K562 (cell line): ENCODE results near the gene FOS. TPM values are rescaled to one million over a fixed set of nuclear protein-coding genes. Genes with fewer than 3 reads are reported as not detected.
A peak's percentile ranks its signal among the peaks of the same experiment; 100 is the strongest.

Experiments
- CBFA2T3 ChIP-seq: fragments of 450-650 bp; IDR thresholded peaks from 2 replicates; pipeline ENCODE4 v1.6.1; 2017
- CREB3 ChIP-seq: fragments of 450-650 bp; conservative IDR thresholded peaks from 2 replicates; pipeline ENCODE4 v1.6.1; 2016; ENCODE audit warnings: missing genetic modification characterization, low read depth, mild to moderate bottlenecking, missing compliant biosample characterization, moderate library complexity
- ESRRA ChIP-seq: fragments of 450-650 bp; IDR thresholded peaks from 2 replicates; pipeline ENCODE4 v1.6.1; 2014; ENCODE audit warnings: low read depth, mild to moderate bottlenecking, moderate library complexity, borderline replicate concordance
- ETV6 ChIP-seq, 3 experiments: fragments of 150-350 bp in 1 of 3; sonication (generic) in 1 of 3; formaldehyde crosslinking in 1 of 3; IDR thresholded peaks; 2 replicates each; pipeline versions ENCODE4 v1.6.1 to v1.8.0; 2014 to 2022; ENCODE audit warnings: borderline replicate concordance in 2 of 3, low read depth in 2 of 3, antibody characterized with exemption in 1 of 3, low read length in 1 of 3, mild to moderate bottlenecking in 1 of 3, missing genetic modification reagents in 1 of 3
- FOXM1 ChIP-seq, 2 experiments: fragments of 450-650 bp in 1 of 2; sonication (generic) in 1 of 2; formaldehyde crosslinking in 1 of 2; IDR thresholded peaks; 2 replicates each; pipeline versions ENCODE4 v1.6.1 to v1.9.0; 2017 to 2022; ENCODE audit warnings: low read depth in 2 of 2, mild to moderate bottlenecking in 2 of 2, missing genetic modification reagents in 1 of 2, moderate library complexity in 1 of 2
- FOXP4 ChIP-seq: sonication (generic); formaldehyde crosslinking; IDR thresholded peaks from 2 replicates; pipeline ENCODE4 v1.8.0; 2022; ENCODE audit warnings: mild to moderate bottlenecking, missing genetic modification reagents, borderline replicate concordance
- NR2F6 ChIP-seq: fragments of 450-650 bp; formaldehyde crosslinking; IDR thresholded peaks from 2 replicates; pipeline ENCODE4 v1.4.0; 2020; ENCODE audit warnings: mild to moderate bottlenecking
- RBM25 ChIP-seq: fragments of 200-400 bp; formaldehyde crosslinking; IDR thresholded peaks from 2 replicates; pipeline ENCODE4 v1.6.1; 2018; ENCODE audit warnings: low read length, low read depth, moderate library complexity; ENCODE audit not compliant: severe bottlenecking
- SAFB2 ChIP-seq: fragments of 200-400 bp; formaldehyde crosslinking; IDR thresholded peaks from 2 replicates; pipeline ENCODE4 v1.6.1; 2018; ENCODE audit warnings: borderline replicate concordance, low read length, low read depth, moderate library complexity; ENCODE audit not compliant: severe bottlenecking
- SETDB1 ChIP-seq: IDR thresholded peaks from one replicate; pipeline ENCODE4 v1.6.1; 2012; ENCODE audit warnings: low read length, control low read depth, inconsistent platforms
- SNRNP70 ChIP-seq: fragments of 200-400 bp; formaldehyde crosslinking; optimal IDR thresholded peaks from 2 replicates; pipeline ENCODE3; 2017; ENCODE audit warnings: low read depth, low read length
- SRSF3 ChIP-seq: fragments of 200-400 bp; formaldehyde crosslinking; IDR thresholded peaks from 2 replicates; pipeline ENCODE4 v1.6.1; 2016; ENCODE audit warnings: mild to moderate bottlenecking, low read length, moderate library complexity; ENCODE audit not compliant: insufficient read depth
- TAL1 ChIP-seq: fragments of 450-650 bp; IDR thresholded peaks from 2 replicates; pipeline ENCODE4 v1.6.1; 2016; ENCODE audit warnings: mild to moderate bottlenecking
- ZNF41 ChIP-seq: fragments of 250-450 bp; sonication (Bioruptor Pico); conservative IDR thresholded peaks from 2 replicates; pipeline ENCODE4 v1.4.0; 2020; ENCODE audit warnings: mild to moderate bottlenecking
- ZNF431 ChIP-seq: sonication (generic); formaldehyde crosslinking; IDR thresholded peaks from 2 replicates; pipeline ENCODE4 v1.8.0; 2022; ENCODE audit warnings: mild to moderate bottlenecking, missing genetic modification reagents
- ZNF583 ChIP-seq: fragments of 250-450 bp; sonication (Bioruptor Pico); IDR thresholded peaks from 2 replicates; pipeline ENCODE4 v1.4.0; 2020
- ZNF75A ChIP-seq: fragments of 450-650 bp; formaldehyde crosslinking; IDR thresholded peaks from 2 replicates; pipeline ENCODE4 v1.4.0; 2020; ENCODE audit warnings: mild to moderate bottlenecking
- polyA plus RNA-seq, 8 experiments: library from polyadenylated mRNA; depleted of rRNA in 4 of 8; stranded (reverse) in 5 of 8; unstranded in 3 of 8; fragments of >200 nt; fragmentation: Nextera tagmentation in 2 of 8; fragmentation: Illumina TruSeq in 1 of 8; extraction: Ambion mirVana in 2 of 8; extraction: Trizol in 1 of 8; gene quantifications; 2 replicates each; pipeline versions ENCODE4 v1.2.1 to v1.2.3, GENCODE V29; 2011 to 2014; ENCODE audit warnings: inconsistent platforms in 1 of 8, missing spikeins in 1 of 8
- total RNA-seq, 7 experiments: library from RNA; depleted of rRNA in 6 of 7; stranded (reverse); fragments of >200 nt in 6 of 7; fragmentation: Illumina TruSeq in 2 of 7; extraction: Trizol in 2 of 7; gene quantifications; 2 replicates each; pipeline versions ENCODE4 v1.2.1 to v1.2.3, GENCODE V29; 2011 to 2021; ENCODE audit warnings: low replicate concordance in 1 of 7
- TF ChIP-seq, protein P1 (sequence below): fragments of 450-650 bp; IDR thresholded peaks from 2 replicates; pipeline ENCODE4 v1.6.1; 2016; ENCODE audit warnings: borderline replicate concordance
- TF ChIP-seq, protein P2 (sequence below): fragments of 250-450 bp; sonication (Bioruptor Pico); IDR thresholded peaks from 2 replicates; pipeline ENCODE4 v1.4.0; 2020; ENCODE audit warnings: borderline replicate concordance

The FOS gene
- total and polyA plus RNA-seq, 9 of the 15 experiments (the other 6 are each of a cell fraction or from before 2014, with no cell fraction given) = 0.54 to 13.8 (median 8.9) TPM

DNA sequence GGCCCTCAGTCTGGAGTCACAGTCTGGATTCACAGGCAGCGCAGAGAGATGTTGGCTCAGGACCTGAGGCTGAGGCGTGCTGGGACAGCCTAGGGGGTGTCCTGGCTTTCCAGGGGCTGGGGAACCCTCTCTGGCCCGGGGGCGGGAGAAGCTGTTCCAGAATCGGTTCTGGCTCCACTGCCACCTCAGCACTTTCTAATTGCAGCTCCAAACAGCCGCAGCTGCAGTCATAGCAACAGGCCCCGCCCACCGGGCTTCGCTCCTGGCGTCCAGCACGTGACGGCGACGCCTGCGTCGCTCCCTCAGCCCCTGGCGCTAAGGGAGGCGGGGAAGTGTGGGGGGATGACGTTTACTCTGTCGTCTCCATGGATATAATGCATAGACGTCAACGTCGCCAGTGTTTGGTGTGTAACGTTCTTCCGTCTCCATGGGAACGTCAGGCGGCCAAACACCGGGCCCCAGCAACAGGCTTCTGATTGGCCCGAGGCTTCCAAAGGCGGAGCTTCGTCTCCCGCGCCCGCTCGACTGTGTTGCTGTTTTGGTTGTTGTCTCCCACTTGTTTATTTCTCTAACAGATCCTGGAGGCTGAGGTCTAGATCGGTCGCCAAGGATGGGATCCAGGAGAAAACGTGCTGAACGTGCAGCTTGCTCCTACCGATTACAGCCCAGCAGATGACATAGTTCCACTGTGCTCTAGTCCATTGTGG, 19.7 kb upstream of the FOS start (continued):
- TF ChIP-seq FOXM1 (IDR thresholded peaks at IDR 0.05; ENCODE audit: low read depth) (no peak), FOXM1 (CRISPR knock-in tag; IDR thresholded peaks at IDR 0.05; ENCODE audit: low read depth) (no peak), ETV6 (IDR thresholded peaks at IDR 0.05; ENCODE audit: borderline replicate concordance in 1 of 2, low read depth in 2 of 2, low read length in 1 of 2) (no peak), ETV6 (CRISPR knock-in tag; IDR thresholded peaks at IDR 0.05; ENCODE audit: borderline replicate concordance) (no peak), ZNF583 (no peak), CBFA2T3 (no peak), ZNF431 (CRISPR knock-in tag) (no peak), NR2F6 (no peak), ZNF75A (no peak), ZNF41 (CRISPR knock-in tag) (no peak), TAL1 (no peak), SAFB2 (no peak), SETDB1 (no peak), SRSF3 (no peak), ESRRA (no peak; the same call in none of the 2 replicates), FOXP4 (CRISPR knock-in tag) (0 out of 2 replicates have a peak, but pooled peaks have one; percentile 26), CREB3 (tag) (no peak), RBM25 (peak; percentile 21), SNRNP70 (no peak)
- TF ChIP-seq, protein P1, sequence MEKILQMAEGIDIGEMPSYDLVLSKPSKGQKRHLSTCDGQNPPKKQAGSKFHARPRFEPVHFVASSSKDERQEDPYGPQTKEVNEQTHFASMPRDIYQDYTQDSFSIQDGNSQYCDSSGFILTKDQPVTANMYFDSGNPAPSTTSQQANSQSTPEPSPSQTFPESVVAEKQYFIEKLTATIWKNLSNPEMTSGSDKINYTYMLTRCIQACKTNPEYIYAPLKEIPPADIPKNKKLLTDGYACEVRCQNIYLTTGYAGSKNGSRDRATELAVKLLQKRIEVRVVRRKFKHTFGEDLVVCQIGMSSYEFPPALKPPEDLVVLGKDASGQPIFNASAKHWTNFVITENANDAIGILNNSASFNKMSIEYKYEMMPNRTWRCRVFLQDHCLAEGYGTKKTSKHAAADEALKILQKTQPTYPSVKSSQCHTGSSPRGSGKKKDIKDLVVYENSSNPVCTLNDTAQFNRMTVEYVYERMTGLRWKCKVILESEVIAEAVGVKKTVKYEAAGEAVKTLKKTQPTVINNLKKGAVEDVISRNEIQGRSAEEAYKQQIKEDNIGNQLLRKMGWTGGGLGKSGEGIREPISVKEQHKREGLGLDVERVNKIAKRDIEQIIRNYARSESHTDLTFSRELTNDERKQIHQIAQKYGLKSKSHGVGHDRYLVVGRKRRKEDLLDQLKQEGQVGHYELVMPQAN = no peak
- TF ChIP-seq, protein P2, sequence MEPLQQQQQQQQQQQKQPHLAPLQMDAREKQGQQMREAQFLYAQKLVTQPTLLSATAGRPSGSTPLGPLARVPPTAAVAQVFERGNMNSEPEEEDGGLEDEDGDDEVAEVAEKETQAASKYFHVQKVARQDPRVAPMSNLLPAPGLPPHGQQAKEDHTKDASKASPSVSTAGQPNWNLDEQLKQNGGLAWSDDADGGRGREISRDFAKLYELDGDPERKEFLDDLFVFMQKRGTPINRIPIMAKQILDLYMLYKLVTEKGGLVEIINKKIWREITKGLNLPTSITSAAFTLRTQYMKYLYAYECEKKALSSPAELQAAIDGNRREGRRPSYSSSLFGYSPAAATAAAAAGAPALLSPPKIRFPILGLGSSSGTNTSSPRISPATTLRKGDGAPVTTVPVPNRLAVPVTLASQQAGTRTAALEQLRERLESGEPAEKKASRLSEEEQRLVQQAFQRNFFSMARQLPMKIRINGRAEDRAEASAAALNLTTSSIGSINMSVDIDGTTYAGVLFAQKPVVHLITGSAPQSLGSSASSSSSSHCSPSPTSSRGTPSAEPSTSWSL (CRISPR knock-in tag) = no peak
